ENCODE data around the gene TNFSF18. TPM values are rescaled to one million over a fixed set of nuclear protein-coding genes. Genes with fewer than 3 reads are reported as not detected.
A peak's percentile ranks its signal among the peaks of the same experiment; 100 is the strongest.

Gene TNFSF18
- polyA plus RNA-seq, 3 donors, result not detected

- H2AFZ ChIP-seq (ENCODE audit: insufficient read depth, low read depth, low read length, poor library complexity, severe bottlenecking), result no peak overlapping the region
- intact Hi-C loops (cut with micrococcal nuclease), result loop anchor here in 1 of 2 donors (10.0 kb wide), 1 partner anchor 122 kb away; no protein-coding TSS in a partner anchor
These were observed 47.6 kb downstream of the TNFSF18 start for GRCh38 chr1:173002891-173003838.

GRCh38 chr1:172999349-172999748, 51.4 kb downstream of the TNFSF18 start:
- DNase-seq, result no peak
- intact Hi-C loops (cut with micrococcal nuclease), result no loop called here
- Mint-ChIP-seq H3K36me3 (no peaks in the 10 kb centered on the region), H3K4me1 (no peaks in the 10 kb centered on the region), H3K4me3 (no peak overlapping the region), H3K27ac (no peak overlapping the region), H3K27me3 (ENCODE audit: low read depth in 3 of 3) (no peaks in the 10 kb centered on the region), H3K9me3 (peaks cover 16 to 30% (median 21%) of the 10 kb centered on the region in 7 donors)
- H3K9ac ChIP-seq (ENCODE audit: insufficient read depth, low read length, poor library complexity, severe bottlenecking), result no peak overlapping the region
- H2AFZ ChIP-seq (ENCODE audit: insufficient read depth, low read depth, low read length, poor library complexity, severe bottlenecking), result no peak overlapping the region
- H3K36me3 ChIP-seq (replicated peaks in 1 of 2; ENCODE audit: control insufficient read depth in 1 of 2, insufficient read depth in 2 of 2, low read length in 2 of 2), result no peaks in the 10 kb centered on the region
- TF ChIP-seq CTCF (IDR thresholded peaks at IDR 0.05), result no peak
- no peak overlapping the region for H3K27ac ChIP-seq (ENCODE audit: low read depth in 1 of 2, low read length in 2 of 2)
- no peaks in the 10 kb centered on the region for H3K79me2 ChIP-seq (ENCODE audit: insufficient read depth, low read length)
- no peak overlapping the region for H3K4me2 ChIP-seq (replicated peaks; ENCODE audit: extremely low read depth, low read length, poor library complexity, severe bottlenecking)
- no peaks in the 10 kb centered on the region for H3K27me3 ChIP-seq (ENCODE audit: control insufficient read depth in 2 of 2, insufficient read depth in 2 of 2, low read length in 2 of 2)
- H3K4me3 ChIP-seq (replicated peaks in 1 of 3; ENCODE audit: low read depth in 2 of 3, low read length in 3 of 3), result no peak overlapping the region
- no peaks in the 10 kb centered on the region for H4K20me1 ChIP-seq (ENCODE audit: insufficient read depth, low read length)
- peaks cover 5 to 8% of the 10 kb centered on the region in 2 donors for H3K9me3 ChIP-seq (replicated peaks in 1 of 2; ENCODE audit: control insufficient read depth in 1 of 2, insufficient read depth in 1 of 2, low read length in 2 of 2)
- 59% methylated on average over 3 of the region's 3 CpGs for WGBS (ENCODE audit: insufficient coverage)
- H3K4me1 ChIP-seq (ENCODE audit: control insufficient read depth in 1 of 2, insufficient read depth in 2 of 2, low read length in 2 of 2), result no peaks in the 10 kb centered on the region

More at GRCh38 chr1:173002891-173003838, 47.6 kb downstream of the TNFSF18 start:
- WGBS (ENCODE audit: insufficient coverage), result no CpG with 5 or more reads among the region's 6 CpGs
- no peak overlapping the region for H3K4me2 ChIP-seq (replicated peaks; ENCODE audit: extremely low read depth, low read length, poor library complexity, severe bottlenecking)
- no peak overlapping the region for H3K27ac ChIP-seq (ENCODE audit: low read depth in 1 of 2, low read length in 2 of 2)
- Mint-ChIP-seq H3K36me3 (no peaks in the 10 kb centered on the region), H3K27ac (no peak overlapping the region), H3K27me3 (ENCODE audit: low read depth in 3 of 3) (peaks cover 0 to 2% (median 0%) of the 10 kb centered on the region in 3 donors), H3K4me1 (no peaks in the 10 kb centered on the region), H3K4me3 (no peak overlapping the region), H3K9me3 (peaks cover 6 to 21% (median 15%) of the 10 kb centered on the region in 7 donors)
- peak in 1 of 3 donors; percentile 37 for DNase-seq
- H4K20me1 ChIP-seq (ENCODE audit: insufficient read depth, low read length), result no peaks in the 10 kb centered on the region
- no peaks in the 10 kb centered on the region for H3K4me1 ChIP-seq (ENCODE audit: control insufficient read depth in 1 of 2, insufficient read depth in 2 of 2, low read length in 2 of 2)
- TF ChIP-seq CTCF (IDR thresholded peaks at IDR 0.05), result no peak
- no peaks in the 10 kb centered on the region for H3K79me2 ChIP-seq (ENCODE audit: insufficient read depth, low read length)
- no peaks in the 10 kb centered on the region for H3K36me3 ChIP-seq (replicated peaks in 1 of 2; ENCODE audit: control insufficient read depth in 1 of 2, insufficient read depth in 2 of 2, low read length in 2 of 2)
- H3K4me3 ChIP-seq (replicated peaks in 1 of 3; ENCODE audit: low read depth in 2 of 3, low read length in 3 of 3), result no peak overlapping the region
- H3K27me3 ChIP-seq (ENCODE audit: control insufficient read depth in 2 of 2, insufficient read depth in 2 of 2, low read length in 2 of 2), result no peaks in the 10 kb centered on the region
- H3K9ac ChIP-seq (ENCODE audit: insufficient read depth, low read length, poor library complexity, severe bottlenecking), result no peak overlapping the region
- peaks cover 0 to 5% of the 10 kb centered on the region in 2 donors for H3K9me3 ChIP-seq (replicated peaks in 1 of 2; ENCODE audit: control insufficient read depth in 1 of 2, insufficient read depth in 1 of 2, low read length in 2 of 2)
